NCI-H2227 (cell line): Measurements from ENCODE around the gene DHFR2.
"Not testable (repeated sequence)": the region's sequence is repeated elsewhere in the genome, so short reads cannot be mapped to it uniquely, and the experiment has no call there.

ENCODE experiments used
- DNase-seq: peaks from one replicate; lab custom pipeline; 2025; ENCODE audit not compliant: unreplicated experiment; lab: John Stamatoyannopoulos, UW

Gene DHFR2

GRCh38 chr3:94062513-94063404, at the start of gene DHFR2, which contains the start of gene NSUN3:
Gene DHFR2, minus strand, starts transcription at chr3:94062916. Its CDS starts 1,405 bp downstream, at chr3:94061511.
Gene NSUN3, plus strand, starts transcription at chr3:94063061. Its CDS starts 66 bp downstream, at chr3:94063127.
- peak; percentile 95 for DNase-seq

DNA sequence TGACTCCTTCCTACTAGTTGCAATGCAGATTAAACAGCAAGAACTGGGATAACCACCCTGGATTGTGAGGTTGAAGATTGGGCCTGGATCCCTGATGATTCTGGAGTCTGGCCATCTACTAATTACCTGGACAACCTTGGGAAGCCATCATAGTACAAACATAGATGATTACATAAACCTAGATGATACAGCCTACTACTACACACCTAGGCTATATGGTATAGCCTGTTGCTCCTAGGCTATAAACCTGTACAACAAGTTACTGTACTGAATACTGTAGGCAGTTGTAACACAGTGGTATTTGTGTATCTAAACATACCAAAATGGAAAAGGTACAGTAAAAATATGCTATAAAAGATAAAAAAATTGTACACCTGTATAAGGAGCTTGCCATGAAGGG, 48.1 kb upstream of the DHFR2 start:
- DNase-seq = no peak

- DNase-seq = not testable (repeated sequence)
Observed at GRCh38 chr3:94110232-94110631, 47.5 kb upstream of the DHFR2 start.

- no peak for DNase-seq
Observed at GRCh38 chr3:94106268-94106667, 43.6 kb upstream of the DHFR2 start.

- DNase-seq = no peak
Observed at GRCh38 chr3:94101860-94102259, 39.1 kb upstream of the DHFR2 start.

- no peak for DNase-seq
Observed at GRCh38 chr3:94099311-94099710, 36.6 kb upstream of the DHFR2 start.

- no peak for DNase-seq
Observed at GRCh38 chr3:94098452-94098851, 35.7 kb upstream of the DHFR2 start.

- no peak for DNase-seq
Observed at GRCh38 chr3:94095111-94095510, 32.4 kb upstream of the DHFR2 start.

DNA sequence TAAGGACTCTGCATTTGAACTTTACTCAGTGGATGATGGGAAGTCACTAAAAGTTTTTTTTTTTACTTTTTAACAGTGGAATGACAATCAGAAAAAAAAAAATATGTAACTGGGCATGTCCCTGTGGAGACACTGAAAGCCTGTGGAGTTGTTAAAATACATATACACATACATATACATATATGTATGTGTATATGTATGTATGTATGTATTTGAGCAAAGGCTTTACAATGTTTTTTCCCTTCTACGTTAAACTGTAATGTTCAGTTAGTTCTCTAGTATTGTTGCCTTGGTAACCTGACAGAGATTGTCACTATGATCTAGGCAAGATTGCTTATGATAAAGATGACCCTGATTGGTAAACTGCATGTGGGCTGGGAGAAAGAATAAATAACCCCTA, 30.4 kb upstream of the DHFR2 start:
- DNase-seq = no peak

GRCh38 chr3:94092086-94092485, 29.4 kb upstream of the DHFR2 start:
- no peak for DNase-seq

GRCh38 chr3:94089126-94089525, 26.4 kb upstream of the DHFR2 start:
- DNase-seq = no peak

DNA sequence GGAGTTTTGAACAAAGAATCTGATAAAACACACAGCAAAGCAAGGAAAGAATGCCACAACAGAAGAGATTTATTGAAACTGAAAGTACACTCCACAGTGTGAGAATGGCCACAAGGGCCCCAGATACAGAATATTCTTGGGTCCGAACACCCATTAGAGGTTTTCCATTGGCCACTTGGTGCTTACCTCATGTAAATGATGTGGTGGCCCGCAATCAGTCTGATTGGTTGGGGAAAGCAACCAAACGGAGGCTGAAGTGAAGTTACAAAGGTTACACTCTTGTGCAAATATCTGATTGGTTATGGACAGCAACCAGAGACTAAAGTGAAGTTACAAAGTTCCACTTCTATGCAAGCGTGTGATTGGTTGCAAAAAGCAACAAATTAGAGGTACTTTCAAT, 20.5 kb upstream of the DHFR2 start:
- DNase-seq = no peak

- DNase-seq = no peak
Observed at GRCh38 chr3:94082391-94082937, 19.7 kb upstream of the DHFR2 start.

GRCh38 chr3:94081884-94082283, 19.2 kb upstream of the DHFR2 start:
- DNase-seq = no peak

- DNase-seq = peak; percentile 4
Observed at GRCh38 chr3:94080552-94080951, 17.8 kb upstream of the DHFR2 start.

DNA sequence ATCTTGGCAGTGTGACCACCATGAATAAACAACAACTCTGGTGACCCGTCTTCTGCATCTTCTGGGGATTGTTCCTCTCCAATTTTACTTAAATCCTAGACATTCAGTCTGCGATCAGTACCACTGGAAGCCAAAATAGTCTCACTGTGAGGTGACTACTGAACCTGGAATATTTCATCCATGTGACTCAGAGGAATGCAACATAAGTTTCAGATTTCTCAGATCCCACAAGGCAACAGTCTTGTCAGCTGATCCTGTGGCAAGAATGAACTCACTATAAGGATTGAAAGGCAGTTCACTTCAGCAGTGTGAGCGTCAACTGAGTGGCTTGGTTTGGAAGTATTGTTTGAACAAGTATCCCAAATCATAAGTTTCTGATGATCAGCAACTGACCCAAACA, 13.3 kb upstream of the DHFR2 start:
- DNase-seq = no peak

DNA sequence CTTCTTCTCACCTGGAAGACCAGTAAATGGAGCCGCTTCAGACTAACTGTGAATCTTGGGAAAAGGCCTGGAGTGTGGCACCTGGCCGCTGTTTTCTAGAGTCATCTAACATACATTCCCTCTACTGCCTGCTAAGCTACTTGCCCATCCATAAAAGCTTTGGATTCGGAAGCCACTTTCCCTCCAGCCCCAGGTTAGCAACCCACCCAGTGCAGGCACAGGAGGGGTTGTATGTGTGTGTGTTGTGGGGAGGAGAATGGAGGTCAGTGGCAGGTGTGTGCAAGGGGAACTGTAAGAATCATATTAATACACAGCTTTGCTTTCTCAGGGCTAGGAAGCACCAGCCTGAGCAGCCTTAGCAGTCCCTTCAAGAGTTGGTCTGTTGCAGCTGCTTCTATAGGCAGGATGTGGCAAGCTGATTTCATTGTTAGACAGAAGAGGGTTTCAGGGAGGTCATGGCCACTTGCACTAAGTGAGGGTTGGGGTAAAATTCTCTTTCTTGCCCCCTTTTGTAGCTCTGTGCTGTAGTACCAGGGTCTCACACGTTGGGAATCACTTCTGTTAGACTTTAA, 9.1 kb upstream of the DHFR2 start:
- DNase-seq = no peak

DNA sequence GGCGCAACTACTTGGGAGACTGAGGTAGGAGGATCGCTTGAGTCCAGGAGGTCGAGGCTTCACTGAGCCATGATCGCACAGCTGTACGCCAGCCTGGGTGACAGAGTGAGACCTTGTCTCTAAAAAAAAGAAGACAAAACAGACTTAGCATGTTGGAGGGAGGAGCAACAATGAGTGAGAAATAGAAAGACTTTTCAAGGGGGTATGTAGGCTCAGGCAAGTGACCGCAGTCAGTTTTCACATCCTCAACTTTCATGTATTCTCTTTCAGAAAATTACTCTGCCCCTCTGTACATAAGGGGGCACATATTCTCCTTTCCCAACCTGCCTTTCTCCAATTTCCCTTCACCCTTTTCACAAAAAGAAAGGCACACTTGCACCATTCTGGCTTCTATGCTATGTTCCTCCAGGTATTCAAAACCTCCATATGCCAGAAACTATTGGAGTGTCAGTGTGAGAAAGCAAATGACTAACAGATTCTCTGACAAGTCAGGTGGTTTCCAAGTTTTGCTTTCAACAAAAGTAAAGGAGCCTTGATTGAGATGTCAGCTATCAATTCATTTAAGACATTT, 7.7 kb upstream of the DHFR2 start:
- DNase-seq = no peak

GRCh38 chr3:94069194-94069813, 6.6 kb upstream of the DHFR2 start:
- DNase-seq = peak; percentile 15

- DNase-seq = no peak
Observed at GRCh38 chr3:94066506-94067500, 4.1 kb upstream of the DHFR2 start.
